GM19035 (cell line): Measurements from ENCODE around the gene FRYL.
A peak's percentile ranks its signal among the peaks of the same experiment; 100 is the strongest.

Experiments
- ATAC-seq: cut with Tn5 transposase; IDR thresholded peaks from one replicate; pipeline ENCODE4 v1.9.1; 2021; ENCODE audit not compliant: unreplicated experiment

The FRYL gene

DNA sequence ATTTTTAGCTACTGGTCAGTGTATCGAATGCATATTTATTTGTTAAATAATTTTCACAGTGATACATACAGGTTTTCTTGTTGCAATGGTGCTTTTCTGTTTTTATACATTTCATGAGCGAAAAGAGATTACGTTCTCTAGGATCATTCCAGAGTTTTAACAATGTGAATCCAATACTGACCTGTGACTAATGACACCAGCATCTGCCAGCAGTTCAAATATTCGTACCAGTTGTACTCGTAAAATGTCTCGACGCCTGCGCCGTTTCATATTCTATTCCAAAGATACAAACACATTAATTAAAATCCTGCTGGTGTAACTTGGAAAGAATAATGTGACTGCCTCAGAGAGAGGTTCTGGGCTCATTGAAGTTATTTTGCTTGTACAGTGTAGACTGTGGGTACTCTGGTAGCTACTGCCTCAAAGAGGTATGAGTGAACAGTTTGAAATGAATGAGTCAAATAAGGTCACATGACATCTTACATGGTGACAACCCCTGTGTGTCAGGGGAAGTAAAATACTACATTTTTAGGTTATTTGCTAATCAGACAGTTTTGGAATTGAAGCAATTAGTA lies 209.3 kb downstream of the FRYL start:
- ATAC-seq = no peak

DNA sequence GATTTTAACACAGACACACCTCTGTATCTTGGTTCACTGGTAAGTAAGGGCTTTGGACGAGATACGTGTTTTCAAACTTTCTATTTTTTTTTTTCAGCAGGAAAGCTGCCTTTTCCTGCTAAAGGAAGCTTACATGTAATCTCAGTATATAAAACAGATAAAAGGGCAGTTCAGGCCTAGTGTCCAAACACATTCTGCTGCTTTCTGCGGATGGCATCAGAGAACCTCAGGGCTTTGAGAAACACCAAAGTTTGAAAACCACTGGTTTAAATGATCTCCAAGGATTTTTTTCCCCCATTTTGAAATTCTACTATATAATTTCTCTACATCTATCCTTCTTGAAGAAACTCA lies 214.1 kb downstream of the FRYL start:
- ATAC-seq = no peak

DNA sequence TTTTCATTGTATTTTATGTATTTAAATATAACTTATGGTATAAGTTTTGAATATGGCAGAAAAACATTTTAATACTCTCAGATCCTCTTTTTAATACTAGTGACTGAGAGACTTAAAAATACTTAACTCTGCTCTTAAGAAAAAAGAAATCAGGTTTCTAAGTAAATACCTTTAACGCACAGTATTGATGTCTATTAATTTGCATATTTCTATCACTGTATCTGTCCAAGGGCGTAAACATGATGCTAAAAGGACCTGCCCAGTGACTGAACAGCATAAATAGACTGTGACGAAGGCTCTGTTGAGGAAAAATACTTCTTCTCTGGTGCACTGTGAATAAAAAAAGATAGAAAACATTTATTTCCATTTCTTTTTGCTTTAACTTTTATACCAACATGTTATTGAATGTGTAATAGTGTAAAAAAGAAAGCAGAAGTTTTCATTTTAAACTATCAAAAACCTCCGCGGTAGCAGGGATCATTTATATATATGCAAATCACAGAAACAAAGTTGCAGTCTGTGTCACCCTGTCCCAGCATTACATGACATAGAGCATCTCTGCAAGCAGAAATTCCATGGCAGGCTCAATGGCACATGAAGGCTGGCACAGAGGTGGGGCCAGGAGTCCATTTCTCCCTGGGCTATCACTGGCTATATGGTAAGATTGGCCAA lies 214.6 kb downstream of the FRYL start:
- ATAC-seq = no peak

DNA sequence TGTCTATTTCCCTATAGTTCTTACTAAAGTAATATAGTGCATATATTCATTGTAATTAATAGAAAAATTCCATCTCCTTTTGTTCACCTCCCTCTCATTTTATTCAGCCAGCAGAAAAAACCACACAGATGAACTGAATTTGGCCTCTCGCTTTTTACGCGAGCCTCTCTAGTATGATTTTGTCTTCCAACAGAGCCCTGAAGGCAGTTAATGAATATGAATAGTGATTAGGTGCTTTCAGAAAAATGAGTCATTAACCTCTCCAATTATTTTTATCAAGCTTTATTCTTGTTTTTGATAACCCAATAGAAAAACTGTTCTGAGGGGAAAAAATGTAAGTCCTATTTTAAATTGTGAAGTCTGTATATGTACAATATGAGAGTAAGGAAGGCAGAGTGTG lies 215.9 kb downstream of the FRYL start:
- ATAC-seq = no peak

DNA sequence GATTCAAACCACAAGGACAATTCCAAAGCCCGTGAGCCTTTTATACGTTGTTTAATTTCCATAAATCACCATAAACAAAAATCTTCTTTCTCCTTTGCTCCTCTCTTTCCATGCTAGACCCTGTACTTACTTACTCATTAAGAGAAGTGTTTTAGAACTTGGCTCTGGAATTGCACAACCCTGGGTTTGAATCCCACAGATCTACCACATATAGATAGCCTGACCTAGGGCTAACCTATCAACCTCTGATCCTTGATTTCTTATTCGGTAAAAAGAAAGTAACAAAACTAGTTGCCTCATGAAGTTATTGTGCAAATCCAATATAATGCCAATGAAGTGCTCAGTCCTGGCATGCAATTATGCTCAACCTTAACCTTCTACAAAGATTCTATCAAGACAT lies 221.3 kb downstream of the FRYL start:
- ATAC-seq = no peak

DNA sequence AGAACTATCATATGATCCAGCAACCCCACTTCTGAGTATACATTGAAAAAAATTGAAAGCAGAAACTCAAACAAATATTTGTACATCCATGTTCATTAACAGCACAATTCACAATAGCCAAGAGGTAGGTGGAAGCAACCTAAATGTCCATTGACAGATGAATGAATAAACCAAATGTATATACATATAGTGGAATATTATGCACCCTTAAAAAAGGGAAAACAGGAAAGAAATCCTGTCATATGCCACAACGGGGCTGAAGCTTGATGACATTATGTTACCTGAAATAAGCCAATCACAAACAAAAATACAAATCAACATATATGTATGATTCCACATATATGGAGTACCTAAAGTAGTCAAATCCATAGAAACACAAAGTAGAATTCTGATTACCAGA lies 222.1 kb downstream of the FRYL start:
- ATAC-seq = no peak

DNA sequence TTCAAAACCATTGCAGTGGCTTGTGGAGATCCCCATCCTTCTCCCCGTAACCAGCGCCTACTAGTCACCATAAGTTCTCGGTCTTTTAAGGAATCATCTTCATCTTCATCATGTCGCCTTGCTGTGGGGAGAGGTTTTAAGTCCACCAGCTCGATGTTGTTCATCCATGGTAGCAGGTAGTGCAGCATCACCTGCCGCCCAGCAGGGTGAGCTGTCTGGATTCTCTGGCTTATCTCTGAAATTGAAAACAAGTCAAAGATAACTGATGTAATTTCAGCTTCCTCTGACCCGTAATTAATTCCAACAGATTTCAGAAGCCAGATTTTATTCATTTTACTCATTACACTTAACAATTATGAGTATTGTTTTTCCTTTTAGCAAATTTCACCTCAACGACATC lies 222.6 kb downstream of the FRYL start:
- ATAC-seq = no peak

DNA sequence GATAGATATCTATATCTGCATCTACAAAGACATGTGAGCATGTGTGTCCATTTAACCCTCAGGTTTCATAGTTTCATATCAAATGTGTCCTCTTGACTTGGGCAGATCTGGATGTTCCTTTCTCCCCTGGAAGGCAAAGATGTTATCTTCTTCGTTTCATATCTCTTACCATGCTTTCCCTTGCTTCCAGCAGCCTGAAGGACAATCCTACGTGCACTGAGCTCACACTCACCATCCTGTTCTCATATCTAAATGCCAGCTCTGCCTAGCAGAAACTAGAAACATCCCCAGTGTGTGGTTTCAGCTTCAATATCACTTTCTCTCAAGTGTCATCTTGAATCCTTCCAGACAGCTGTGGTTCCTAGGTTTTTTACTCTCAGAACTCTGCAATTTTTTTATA lies 223.8 kb downstream of the FRYL start:
- ATAC-seq = no peak

DNA sequence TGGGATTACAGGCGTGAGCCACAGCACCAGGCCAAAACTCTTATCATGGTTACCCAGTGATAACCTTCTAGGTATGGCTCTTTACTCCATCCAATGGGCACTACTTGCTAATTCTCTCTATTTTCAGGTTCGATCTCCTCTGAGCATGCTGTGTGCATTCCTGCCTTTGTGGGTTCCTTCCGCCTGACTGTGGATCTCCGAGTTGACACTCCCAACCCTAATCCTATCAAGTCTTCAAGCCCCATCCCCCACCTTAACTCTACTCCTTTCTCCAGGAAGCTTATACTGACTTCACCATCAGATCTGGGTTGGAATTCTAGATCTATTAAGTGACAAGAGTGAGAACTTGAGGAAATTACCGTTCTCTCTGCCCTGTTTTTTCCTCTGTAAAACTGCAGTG lies 225.5 kb downstream of the FRYL start:
- no peak for ATAC-seq

DNA sequence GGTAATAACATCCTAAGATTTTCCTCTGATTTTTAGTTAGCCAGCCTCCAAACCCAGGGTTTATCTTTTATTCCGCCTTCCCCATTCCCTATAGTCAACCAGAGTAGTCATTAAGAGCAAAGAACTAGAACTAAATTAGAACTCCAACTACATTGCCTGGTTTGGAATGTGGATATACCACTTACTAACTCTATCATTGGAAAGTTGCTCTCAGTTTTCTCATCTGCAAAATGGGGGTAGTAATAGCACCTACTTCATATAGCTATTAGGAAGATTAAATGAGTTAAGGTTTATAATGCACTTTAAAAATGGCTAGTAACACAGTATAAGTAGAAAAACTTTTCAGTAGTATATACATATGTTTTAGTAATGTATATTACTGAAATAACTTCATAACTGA lies 226.4 kb downstream of the FRYL start:
- no peak for ATAC-seq

DNA sequence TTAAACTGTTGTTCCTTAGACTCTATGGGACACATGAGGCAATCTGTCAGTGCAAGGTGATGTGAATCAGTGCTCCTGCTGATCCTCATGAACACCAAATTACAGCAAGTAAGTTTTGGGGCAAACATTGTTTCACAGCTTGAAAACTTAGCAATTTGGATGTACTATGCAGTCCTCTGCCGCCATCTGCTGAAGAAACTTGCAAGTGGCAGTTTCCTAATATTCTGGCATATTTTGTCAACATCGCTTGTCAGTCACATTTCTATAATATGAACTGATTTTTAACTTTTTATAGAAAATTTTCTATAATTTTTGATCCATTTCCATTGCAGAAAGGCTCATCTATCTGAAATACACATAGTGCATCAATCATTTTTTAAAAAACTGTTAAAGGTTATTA lies 233.7 kb downstream of the FRYL start:
- ATAC-seq = no peak

DNA sequence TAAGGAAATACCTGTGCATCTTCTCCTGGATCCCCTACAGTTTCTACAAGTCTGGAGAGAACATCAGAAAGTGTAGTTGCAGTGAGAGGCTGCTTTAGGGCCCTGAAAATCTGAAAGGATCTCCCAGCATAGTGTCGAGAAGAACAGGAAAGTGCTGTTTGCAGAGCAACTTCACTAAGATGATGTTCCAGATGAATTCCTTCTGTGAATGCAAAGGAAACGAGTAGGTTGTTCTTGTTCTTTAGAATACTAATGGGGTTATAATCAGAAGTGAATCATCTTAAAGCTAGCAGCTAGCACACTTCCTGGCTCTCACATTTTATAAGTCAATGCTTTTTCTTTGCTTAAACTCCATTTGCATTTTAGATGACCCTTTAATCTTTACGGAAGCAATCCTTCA lies 236.3 kb downstream of the FRYL start:
- ATAC-seq = no peak

DNA sequence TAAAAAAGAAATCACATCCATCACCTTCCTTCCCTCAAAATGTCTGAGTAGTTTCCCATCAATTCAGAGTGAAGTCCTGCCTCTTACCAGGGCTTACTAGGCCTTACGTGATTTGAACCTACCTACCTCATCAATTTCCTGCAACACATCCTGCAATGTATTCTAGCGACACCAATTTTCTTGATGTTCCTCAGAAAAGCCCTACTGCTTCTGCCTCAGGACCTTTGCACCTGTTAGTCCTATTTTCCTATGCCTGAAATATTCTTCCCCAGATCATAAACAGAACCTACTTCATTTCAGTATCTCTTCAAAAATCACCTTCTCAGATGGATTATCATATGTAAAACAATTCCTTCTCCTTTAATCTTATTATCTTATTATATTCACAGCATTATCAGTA lies 237.2 kb downstream of the FRYL start:
- no peak for ATAC-seq

DNA sequence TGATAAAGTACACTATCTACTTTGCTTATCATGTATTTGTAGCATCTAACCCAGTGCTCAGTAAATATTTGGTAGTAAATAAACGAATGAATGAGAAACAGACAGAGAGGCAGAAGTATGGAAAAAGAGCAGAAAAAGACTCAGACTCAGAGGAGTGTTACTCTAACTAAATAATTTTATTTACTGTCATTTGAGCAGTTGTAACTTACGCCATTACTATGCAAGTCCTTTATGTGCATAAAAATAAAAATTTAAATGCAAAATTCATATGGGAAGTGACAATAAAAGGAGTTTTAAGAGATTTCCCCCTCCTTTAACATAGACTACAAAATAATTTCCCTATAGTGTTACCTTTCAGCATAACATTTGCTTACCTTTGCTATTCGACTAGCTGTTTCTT lies 240.5 kb downstream of the FRYL start:
- no peak for ATAC-seq

DNA sequence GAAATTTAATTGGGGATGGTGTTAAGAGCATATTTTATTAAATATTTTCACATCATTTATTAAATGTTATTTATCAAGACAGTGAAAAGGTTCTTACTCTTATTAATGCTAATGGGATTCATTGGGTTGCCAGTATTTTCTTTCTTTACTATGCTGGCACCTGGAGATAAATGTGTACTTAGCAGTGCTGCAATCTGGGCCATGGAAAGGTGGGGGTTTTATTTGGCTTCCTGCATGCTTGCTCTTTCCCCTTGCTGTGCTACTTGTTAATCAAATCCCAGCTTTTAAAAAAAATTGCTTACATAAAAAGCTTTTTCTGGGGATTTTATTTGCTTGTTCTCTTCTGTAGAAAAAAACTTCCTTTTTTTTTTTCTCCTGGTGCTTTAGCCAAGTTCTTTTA lies 241.7 kb downstream of the FRYL start:
- no peak for ATAC-seq

DNA sequence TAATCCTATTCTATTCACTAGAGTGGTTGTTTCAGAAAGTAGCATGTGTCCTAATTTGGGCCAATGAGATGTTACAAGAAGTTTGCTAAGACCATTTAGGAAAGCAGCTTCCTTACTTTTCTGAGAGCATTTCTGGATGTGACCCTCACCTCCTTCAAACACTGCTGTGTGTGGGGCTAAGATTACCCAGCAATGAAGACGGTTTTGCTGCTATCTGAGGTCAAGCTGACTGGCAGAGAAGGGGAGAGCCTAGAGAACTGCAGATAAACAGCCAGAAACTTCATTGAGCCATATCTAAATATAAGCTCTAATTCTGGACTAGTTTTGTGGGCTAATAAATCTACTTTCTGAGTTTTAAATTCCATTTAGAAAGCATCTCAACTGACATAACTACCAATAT lies 253.7 kb downstream of the FRYL start:
- no peak for ATAC-seq

DNA sequence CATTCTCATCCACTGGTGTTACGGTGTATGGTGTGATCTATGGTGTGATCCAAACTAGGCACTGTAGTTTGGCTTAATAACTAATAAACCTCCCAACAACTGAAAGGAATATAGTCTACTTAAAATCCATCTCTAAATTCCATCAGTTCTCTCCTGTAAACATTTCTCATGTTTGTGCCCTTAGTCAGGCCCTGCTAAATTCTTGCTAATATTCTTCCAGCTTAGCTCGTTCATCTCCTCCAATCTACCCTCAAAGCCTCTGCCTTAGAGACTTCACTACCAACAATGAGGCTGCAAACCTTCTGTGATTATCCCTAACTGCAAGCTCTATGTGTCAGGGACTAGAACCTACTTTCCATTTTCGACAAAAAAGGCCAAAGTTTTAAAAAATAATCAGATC lies 261.9 kb downstream of the FRYL start:
- ATAC-seq = no peak

DNA sequence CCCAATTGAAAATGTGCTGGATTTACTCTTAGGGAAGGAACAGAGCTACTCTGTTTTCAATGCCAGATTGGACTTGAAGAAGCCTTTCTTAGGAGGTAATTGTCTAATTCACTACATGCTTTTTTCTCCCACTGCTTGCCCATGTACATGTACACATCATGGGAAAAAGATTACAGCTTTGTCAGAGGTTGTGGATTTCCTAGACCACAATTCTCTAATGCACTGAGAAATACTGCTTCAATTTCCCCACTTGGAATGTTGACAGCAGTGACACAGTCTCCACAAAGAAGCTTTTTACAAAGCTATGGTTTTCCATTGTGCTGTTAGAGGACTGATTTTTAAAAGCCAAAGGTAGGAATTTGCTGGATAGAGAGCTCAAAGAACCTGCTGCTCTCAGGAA lies 270.5 kb downstream of the FRYL start:
- no peak for ATAC-seq

DNA sequence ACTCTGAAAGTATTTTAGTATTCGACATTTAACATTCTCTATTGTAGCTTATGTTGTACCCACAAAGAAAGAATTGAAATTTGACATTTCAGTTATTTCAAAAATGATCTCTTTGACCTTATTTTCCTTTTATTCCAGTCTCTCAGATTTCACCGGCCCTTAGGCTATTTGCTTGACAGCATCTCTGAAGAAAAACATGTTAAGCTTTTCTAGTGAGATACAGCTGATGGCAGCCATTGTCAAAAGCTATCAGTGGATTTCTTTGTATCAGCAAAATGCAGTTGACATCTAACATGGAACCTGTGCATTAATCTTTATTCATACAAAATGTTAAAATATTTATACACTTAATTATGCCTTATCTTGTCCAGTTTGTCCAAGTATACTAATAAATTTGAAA lies 273.4 kb downstream of the FRYL start:
- ATAC-seq = no peak

DNA sequence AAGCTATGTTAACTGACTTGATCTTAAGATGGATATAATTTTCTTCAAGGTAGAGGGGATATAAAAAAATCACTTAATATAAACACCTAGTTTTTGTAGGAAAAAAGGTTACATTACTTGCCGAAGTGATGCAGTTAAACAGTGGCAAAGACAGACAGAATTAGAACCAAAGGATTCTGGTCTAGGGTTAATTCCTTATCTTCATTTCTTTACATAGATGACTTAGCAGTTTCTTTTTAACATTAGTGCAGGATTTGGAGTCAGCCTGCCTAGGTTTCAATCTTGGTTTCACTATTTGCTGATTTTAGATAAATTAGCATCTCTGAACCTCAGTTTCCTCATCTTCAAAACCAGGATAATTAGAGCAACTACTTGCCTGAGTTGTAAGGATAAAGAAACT lies 275.7 kb downstream of the FRYL start:
- no peak for ATAC-seq

DNA sequence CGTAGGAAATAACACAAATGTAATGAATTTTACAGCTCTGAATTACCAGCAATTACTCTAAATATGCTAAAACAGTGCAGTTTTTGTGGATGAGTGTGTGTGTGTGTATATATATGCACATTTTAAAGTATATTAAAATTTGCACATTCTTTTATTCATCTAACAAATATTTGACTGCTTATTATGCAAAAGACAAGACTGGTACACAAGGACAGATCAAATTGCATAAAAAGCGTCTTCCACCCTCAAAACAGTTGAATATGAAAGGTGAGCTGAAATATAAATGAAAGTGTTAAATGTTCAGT lies 276.1 kb downstream of the FRYL start:
- ATAC-seq = no peak

DNA sequence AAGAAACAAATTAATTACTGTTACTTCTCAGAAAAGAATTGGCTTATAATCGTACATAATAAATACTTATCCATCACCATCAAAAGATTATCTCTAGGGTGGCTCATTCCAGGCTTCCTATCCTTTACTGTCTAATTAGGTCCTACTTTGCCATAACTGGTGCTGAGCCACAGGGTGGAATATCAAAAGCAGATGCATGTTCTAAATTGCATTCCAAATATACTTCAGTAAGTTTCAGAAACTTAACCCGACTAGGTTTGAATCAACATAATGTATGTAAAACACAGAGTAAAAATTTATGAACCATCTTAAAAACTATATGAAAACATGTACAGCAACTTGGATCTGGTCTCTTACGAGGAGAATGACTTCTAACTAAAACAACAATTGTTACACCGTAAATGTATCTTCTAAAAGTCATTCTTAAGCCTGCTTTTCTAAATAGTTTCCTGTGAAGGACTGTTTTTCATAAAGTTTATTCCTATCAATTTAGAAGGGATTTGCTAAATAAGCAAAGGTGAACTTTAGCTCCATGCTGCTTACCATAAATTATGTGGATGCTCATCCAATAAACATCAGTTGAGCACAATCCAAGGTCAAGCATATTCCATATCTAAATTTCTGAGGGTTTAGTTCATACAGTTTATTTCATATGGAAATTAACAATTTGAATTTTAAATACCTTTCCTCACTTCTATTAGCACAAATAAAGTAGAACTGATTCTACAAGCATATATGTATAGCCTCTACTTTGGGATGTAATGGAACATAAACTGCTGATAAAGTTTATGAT lies 276.6 kb downstream of the FRYL start:
- ATAC-seq = no peak

DNA sequence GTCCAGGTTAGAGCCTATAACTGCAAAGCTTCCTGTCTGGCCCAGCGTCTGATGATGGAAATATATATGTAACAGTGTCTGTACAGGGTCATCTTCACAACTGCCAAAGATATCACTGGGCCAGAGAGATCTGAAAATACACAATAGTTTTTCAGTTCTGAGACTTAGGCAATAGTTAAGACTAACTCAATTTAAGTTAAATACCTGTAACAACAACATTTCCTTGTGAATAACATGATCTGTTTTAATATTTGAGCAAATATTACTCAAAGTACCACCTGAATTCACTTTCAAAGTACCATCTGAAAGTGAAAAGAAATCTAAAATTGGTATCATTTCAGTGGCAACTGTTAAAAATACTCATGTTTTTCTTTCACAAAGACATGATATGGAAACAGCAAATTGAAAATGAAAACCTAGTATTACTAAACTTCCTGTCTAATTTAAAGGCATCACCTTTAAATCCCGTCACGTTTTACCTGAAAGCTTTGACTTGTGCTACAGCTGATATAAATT lies 280.5 kb downstream of the FRYL start:
- ATAC-seq = peak; percentile 75
